Colon (tissue), 2 donors: ENCODE results near the gene IGSF8.
"Not testable (repeated sequence)": the region's sequence is repeated elsewhere in the genome, so short reads cannot be mapped to it uniquely, and the experiment has no call there.

Experiments
- FAIRE-seq: peaks from 2 replicates; lab custom pipeline; 2012; peaks lifted over from hg19 to GRCh38; lab: Jason Lieb, UNC
- donor health status: control.
- donor health status: control.

The IGSF8 gene

DNA sequence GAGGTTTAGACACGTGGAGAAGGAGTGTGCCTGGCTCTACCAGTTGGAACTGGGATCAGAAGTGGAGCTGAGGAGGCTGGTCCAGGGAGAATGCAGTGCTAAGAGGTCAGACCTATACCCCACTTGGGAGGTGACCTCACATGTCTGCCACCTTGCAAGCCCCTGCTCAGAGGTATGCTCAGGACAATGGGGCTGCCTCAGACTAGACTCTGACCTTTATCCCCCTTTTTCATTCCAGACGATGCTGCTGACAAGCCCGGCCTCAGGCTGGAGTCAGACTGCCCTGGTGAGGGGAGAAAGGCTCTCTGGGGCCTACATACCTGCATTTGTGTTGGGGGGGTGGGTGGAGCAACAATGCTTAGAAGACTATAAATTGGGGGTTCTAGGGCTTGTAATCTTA is 33.7 kb downstream of the IGSF8 start:
- no peak for FAIRE-seq

DNA sequence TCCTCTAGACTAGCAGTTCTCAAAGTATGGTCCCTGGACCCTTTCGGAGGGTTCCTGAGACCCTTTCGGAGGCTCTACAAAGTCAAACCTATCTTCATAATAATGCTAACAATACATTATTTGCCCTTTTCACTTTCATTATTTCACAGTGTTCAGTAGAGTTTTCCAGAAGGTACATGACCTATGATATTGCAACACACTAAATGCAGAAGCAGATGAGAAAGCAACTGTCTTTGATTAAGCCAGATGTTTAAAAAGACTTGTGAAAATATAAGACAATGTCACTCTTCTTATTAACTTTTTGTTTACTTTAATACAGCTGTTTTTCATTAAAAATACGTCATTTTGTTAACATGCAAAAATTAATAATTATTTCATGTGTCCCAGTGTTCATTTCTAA is 34.3 kb downstream of the IGSF8 start:
- FAIRE-seq = no peak

DNA sequence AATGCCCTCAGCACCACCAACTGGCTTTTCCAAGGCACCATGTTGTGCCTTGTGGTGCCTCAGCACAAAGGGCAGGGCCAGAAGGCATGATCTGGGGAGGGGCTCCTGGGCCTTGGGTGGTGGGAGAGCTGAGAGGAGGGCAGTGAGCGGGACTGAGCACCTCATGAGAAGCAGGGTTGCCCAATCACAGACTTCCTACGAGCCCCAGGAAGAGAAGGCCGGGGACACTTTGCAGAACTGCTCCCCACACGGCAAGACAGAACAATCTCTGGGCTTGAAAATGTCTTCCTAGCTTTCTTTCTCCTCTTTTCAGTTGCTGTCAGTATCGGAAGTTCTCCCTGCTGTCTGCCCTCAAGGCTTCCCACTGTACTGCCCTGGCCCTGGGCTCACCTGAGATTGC is 35.2 kb downstream of the IGSF8 start:
- no peak for FAIRE-seq

DNA sequence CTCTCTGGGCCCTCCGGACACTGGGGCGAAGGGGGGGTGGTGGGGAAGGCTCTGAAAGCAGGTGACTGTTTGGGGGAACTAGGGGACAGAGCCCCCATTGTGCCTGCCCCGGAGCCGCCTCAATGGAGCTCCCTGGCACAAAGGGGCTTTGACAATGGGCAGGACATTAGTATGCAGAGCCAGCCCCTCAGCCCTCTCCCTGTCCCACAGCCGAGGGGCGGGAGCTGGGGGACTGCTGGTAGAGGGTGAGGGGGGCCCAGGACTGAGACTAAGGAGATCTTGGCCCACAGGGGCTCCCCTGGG is 36.2 kb downstream of the IGSF8 start:
- FAIRE-seq = no peak

DNA sequence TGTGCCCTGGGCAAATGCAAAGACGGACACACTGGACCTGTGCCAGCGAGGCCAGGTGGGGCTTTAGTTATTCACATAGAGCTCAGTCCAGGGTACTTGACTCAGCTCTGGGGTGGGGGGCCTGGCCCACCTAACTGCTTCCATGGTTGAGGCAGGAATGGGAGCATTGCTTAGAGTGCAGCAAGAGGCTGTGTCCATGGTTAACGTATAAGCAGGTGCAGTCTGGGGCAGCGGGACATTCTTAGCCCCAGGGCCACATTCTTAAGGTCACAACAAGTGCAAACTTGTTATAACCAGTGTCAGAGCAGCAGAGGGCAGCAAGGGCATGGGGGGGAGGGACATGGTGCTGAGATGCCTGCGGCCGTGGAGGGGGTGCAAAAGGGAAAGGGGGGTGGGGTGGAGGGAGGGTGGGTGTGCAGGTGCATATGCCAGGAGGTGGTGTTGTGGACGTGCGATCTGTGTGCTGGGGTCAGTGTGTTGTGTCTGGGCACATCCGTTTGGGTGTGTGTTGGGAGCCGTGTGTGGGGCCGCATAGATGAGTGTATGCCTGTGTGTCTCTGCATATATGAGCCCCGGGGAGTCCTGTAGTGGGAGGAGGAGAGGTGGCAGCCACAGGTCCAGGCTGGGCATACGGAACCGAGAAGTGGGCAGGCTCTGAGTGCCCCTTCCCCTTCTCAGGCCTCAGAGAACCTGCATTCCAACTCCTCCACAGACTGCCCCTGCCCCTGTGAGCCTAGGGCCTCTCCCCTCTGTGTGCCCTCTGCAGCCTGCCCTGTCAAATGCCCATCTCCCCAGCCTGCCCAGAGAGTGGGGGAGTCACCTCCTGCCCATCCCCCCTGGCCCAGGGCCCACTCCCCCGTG is 36.8 kb downstream of the IGSF8 start:
- no peak for FAIRE-seq

DNA sequence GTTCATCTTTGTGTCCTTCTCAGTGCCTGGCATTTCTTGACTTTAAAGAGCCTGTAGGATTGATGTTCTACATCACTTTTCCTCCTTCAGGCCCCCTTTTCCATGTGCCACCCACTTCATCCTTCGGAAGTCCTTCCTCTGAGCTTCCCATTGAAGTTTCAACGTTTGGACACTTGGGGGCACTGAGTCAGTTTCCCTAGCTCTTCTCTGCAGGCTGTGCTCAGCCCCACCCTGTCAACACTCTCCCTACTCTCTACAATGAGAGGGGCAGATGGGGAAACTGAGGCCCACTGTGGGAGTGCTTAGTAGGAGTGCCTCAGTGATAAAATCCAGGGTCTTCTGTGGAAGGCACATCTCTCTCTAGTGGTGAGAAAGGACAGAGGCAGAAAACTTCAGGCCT is 40.3 kb downstream of the IGSF8 start:
- no peak for FAIRE-seq

DNA sequence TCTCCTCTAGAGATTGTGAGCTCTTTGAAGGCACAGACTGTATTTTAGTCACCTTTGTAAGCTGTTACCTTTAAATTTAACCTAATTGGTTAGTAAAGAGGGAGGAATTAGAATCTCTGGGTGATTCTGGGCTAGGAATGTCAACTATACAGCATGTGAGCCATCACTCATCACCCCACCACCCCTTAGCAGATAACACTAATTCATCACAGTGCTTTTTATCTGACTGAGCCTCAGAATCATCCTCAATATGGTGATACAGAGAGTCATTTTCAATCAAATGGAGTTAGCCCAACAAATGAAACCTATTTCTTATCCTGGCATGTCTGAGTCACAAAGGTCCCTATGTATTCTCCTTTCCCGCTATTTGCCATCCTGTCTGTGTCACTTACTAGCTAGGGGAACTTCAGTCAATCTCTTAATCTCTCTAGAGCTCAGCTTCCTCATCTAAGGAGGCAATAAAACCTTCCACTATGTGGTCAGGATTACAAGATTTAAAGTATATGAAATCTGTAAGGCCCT is 41.7 kb downstream of the IGSF8 start:
- FAIRE-seq = no peak

DNA sequence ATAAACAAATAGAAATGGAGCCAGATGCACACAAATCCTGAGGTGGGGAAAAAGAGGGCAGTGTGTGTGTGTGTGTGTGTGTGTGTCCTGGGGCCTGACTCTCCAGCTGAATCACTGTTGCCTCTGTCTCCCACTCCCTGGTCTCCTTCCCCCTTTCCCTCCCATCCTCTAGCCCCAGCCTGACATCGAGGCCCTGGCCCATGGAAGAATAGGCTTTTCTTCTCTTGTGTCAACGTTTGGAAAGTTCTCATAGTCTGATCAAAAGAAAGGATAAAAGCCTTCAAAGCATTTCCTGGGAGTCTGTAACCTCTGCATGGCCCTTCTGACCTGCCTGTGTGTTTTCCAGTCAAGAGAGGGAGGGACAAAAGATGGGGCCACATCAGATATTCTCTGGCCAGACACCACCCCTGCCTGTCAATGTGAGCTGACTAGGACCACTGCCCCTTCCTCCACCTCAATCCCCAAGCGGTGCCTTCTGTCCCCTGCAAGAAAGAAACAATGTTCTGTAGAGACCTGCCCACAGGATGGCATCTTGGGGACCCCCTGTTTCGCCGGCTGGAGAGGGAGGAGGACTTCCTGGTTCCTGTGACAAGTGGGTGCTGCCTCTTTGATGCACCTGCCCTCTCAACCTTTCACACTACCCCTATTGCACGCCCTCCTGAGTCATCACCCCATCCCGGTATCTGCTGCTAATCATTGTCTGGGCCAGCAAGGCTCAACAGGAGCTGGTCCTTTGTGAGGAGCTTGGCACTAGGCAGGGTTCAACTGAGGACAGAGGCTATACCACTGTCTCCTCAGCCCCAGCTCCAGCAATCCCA is 44.7 kb downstream of the IGSF8 start:
- FAIRE-seq = no peak

DNA sequence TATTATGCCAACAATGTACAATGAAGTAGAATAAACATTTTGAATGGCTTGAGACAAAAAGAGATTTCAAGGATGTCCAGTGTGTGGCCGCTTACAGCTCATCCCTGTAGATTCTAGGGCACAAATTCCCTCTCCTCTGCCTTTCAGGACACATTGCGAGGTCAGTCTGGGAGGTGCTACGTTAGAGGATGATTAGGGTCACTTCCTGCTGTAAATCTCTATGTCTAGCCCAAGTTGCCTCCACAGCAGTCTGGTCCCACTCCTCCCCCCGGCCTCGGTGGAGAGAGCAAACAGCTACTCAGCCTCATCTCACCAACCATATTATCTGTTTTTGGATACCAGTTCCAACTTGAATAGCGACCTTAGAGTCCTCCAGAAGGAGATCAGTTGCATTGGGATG is 45.5 kb downstream of the IGSF8 start:
- no peak for FAIRE-seq

DNA sequence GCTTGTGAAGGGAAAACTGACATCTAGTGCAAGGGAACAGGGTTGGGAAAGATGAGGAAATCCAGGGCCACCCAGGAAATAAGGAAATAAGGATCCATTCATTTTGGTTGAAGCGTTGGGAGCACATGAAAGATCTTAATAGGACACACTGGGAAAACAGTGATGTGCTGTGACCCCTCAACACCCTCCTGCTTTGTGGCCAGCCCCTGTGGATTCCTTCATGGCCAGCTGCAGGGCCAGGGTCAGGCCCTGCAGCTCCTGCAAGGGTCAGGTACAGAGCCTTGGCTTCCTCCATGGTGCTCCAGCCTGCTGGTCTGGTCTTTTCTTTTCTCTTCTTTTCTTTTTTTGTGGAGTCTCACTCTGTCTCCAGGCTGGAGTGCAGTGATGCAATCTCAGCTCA is 47.8 kb downstream of the IGSF8 start:
- no peak for FAIRE-seq

DNA sequence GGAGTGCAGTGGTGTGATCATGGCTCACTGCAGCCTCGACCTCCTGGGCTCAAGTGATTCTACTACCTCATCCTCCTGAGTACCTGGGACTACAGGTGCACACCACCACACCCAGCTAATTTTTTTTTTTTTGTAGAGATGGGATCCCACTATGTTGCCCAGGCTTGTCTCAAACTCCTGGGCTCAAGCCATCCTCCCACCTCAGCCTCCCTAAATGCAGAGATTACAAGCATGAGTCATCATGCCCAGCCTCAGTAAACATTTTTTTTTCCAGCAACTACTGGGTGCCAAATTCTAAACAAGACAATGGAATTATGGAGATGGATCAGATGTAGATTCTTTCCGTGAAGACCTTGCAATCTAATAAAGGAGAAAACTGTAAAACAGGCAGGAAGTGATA is 48.2 kb downstream of the IGSF8 start:
- not testable (repeated sequence) for FAIRE-seq

DNA sequence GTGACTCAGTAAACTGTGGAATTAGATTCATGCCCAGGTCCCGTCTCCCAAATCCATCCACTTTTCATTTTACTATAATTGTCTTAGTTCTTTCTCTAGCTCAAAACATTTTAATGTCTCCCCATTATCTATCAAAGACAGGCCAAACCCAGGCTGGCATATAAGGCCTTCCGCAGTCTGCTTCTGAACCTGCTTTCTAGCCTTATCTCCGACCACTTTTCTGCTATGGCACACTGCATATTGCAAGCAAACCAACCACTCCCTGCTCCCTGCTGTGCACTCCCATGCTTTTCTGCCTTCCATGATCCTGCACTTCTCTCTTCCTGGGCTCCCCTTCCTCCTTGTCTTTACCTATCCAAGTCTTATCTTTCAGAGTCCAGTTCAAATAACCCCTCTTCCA is 49.3 kb downstream of the IGSF8 start:
- no peak for FAIRE-seq

DNA sequence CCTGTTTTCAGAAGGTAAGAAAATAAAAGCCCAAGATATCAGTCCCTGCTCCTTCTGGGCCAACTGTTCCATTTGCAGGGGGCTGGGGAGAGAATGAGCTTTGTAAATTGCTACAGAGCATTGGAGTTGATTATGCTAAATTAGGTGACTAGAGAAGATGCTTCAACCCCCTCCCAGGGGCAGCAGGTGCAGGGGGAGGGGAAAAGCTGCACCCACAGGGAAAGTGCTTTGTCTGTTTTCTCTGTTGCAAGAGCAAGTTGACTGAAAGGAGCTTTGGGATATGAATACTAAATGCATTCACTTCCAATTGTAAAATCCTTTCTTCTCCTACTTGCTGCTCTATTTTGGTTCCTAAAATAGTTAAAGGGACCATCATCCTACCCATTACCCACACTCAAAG is 50.1 kb downstream of the IGSF8 start:
- no peak for FAIRE-seq

DNA sequence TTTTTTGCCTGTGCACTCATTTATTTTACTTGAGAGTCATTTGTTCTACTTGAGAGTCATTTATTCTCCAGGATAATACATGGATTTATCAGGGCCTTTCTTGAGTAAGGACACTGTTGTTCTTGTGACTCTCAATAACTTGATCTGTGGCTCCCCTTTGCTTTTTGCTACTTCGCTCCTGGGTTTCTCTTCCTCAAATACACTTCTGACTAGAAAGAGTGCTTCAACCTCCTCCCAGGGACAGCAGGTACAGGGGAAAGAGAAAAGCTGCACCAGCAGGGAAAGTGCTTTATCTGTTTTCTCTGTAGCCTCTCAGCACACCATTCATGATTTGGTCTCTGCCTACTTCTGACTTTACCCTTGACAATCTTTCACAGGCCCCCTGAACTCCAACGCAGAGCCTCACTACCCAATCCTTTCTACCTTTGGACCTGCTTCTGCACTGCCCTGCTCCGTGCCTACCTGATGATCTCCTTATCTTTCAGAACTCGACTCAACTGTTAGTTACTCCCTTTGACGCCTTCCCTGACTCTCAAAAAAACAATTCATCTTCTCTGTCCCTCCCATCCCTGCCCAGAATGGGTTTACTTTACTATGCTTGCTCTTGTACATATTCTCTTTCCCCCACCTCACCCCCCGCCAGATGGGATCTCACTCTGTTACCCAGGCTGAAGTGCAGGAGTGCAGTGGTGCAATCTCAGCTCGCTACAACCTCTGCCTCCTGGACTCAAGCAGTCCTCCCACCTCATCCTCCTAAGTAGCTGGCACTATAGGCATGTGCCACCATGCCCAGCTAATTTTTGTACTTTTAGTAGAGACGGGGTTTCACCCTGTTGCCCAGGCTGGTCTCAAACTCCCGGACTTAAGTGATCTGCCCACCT is 51.1 kb downstream of the IGSF8 start:
- FAIRE-seq = no peak

DNA sequence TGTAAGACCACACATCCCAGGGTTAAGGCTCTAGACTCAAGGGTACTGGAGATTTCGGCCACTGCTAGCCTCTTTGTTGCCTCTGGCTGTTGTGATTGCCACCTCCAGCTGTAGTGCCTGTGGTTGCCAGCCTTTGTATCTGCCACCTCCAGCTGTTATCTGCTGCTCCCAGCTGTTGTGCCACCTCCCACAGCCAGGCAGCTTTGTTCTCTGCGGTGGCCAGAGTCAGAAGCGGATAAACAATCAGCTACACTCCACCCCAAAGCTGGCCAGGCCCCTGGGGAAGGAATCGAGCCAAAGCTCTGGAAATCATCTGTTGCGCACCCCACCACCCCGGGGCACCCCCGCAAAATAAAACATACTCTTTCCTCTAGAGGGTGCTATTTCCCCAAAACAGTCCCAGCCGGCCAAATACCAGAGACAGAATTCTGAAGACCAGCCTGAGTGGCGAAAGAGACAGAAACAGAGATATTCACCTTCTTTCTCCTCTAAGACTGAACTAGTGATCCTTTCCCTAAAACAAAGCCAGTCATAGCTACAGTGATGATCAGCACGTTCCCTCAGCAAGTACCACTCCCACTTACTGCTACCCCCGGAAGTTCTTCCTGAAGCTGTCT is 51.8 kb downstream of the IGSF8 start:
- no peak for FAIRE-seq

DNA sequence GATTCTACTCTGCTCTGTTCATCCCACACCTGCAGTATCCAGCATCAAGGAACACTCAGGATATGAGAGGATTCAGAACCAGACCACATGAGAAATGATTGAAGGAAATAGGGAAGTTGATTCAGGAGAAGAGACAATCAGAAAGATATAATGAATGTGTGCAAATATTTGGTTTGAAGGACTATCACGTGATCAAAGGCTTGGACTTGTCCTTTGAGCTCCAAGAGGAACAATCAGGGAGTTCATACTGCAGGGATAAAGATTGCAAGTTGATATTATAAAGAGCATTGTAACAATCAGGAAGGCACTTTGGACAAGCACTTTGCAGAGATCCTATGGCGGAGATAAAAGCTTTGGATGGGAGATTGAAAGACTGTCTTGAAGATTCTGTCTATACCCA is 52.8 kb downstream of the IGSF8 start:
- FAIRE-seq = no peak

DNA sequence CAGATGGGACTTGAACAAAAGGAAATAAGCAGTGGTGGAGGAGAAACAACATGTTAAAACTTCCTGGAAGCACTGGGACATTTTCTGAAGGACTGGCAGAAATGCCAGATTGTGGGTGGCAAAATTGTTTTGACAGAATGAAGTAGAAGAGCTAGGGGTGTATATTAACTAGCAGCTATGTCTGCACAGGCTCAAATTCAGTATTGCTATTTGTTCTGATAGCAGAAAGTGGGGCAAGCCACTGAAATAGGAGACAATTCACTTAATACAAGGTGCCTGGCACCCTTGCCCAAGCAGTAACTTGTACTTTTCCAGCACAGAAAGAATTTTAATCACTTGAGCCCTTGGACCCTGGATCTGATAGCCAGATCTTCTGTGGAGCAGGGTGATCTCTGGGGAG is 54.9 kb downstream of the IGSF8 start:
- FAIRE-seq = no peak
